Measurements from ENCODE around the gene EFNB3. TPM values are rescaled to one million over a fixed set of nuclear protein-coding genes. Genes with fewer than 3 reads are reported as not detected.

Gene EFNB3
- total RNA-seq, 3 donors from 2014 or later: 0.08 TPM; not detected in 2

- no peak for DNase-seq
- Mint-ChIP-seq H3K4me3 (no peak overlapping the region), H3K9me3 (no peaks in the 10 kb centered on the region), H3K36me3 (ENCODE audit: insufficient read depth) (peaks cover 7% of the 10 kb centered on the region), H3K4me1 (ENCODE audit: low read depth) (peaks cover 27% of the 10 kb centered on the region), H3K27me3 (ENCODE audit: low read depth) (peaks cover 76% of the 10 kb centered on the region)
- ATAC-seq: no peak
Observed at GRCh38 chr17:7707446-7707845, 2.4 kb downstream of the EFNB3 start.

- Mint-ChIP-seq H3K4me1 (ENCODE audit: low read depth) (peaks cover 27% of the 10 kb centered on the region), H3K9me3 (no peaks in the 10 kb centered on the region)
Observed at GRCh38 chr17:7707858-7708750, 3.1 kb downstream of the EFNB3 start.

GRCh38 chr17:7709031-7709430 lies 4.0 kb downstream of the EFNB3 start:
- DNase-seq (no peak), ATAC-seq (no peak)
- Mint-ChIP-seq H3K4me1 (ENCODE audit: low read depth) (peaks cover 25% of the 10 kb centered on the region), H3K27me3 (ENCODE audit: low read depth) (peaks cover 74% of the 10 kb centered on the region), H3K4me3 (no peak overlapping the region), H3K9me3 (no peaks in the 10 kb centered on the region), H3K36me3 (ENCODE audit: insufficient read depth) (no peaks in the 10 kb centered on the region)

More at GRCh38 chr17:7707858-7708750, 3.1 kb downstream of the EFNB3 start:
- Mint-ChIP-seq H3K36me3 (ENCODE audit: insufficient read depth) (peaks cover 2% of the 10 kb centered on the region), H3K27me3 (ENCODE audit: low read depth) (peaks cover 77% of the 10 kb centered on the region), H3K4me3 (no peak overlapping the region)
- DNase-seq: no peak
- no peak for ATAC-seq

- no peak overlapping the region for H3K4me3 Mint-ChIP-seq
- DNase-seq (no peak), ATAC-seq (no peak)
- H3K9me3 Mint-ChIP-seq: no peaks in the 10 kb centered on the region
- peaks cover 77% of the 10 kb centered on the region for H3K27me3 Mint-ChIP-seq (ENCODE audit: low read depth)
- no peaks in the 10 kb centered on the region for H3K36me3 Mint-ChIP-seq (ENCODE audit: insufficient read depth)
- H3K4me1 Mint-ChIP-seq (ENCODE audit: low read depth): peaks cover 18% of the 10 kb centered on the region
Observed at GRCh38 chr17:7710301-7710700, 5.3 kb downstream of the EFNB3 start.

- Mint-ChIP-seq H3K4me1 (ENCODE audit: low read depth) (peaks cover 12% of the 10 kb centered on the region), H3K27me3 (ENCODE audit: low read depth) (peaks cover 80% of the 10 kb centered on the region), H3K4me3 (no peak overlapping the region), H3K9me3 (no peaks in the 10 kb centered on the region), H3K36me3 (ENCODE audit: insufficient read depth) (no peaks in the 10 kb centered on the region)
- DNase-seq: no peak
- peak; percentile 51 to 58 for ATAC-seq
Observed at GRCh38 chr17:7711051-7711755, 6.2 kb downstream of the EFNB3 start.

GRCh38 chr17:7712111-7712771 lies 7.2 kb downstream of the EFNB3 start:
- DNase-seq (no peak), ATAC-seq (no peak)
- H3K27me3 Mint-ChIP-seq (ENCODE audit: low read depth): peaks cover 77% of the 10 kb centered on the region
- peaks cover 14% of the 10 kb centered on the region for H3K4me1 Mint-ChIP-seq (ENCODE audit: low read depth)
- no peak overlapping the region for H3K4me3 Mint-ChIP-seq
- H3K36me3 Mint-ChIP-seq (ENCODE audit: insufficient read depth): no peaks in the 10 kb centered on the region
- H3K9me3 Mint-ChIP-seq: no peaks in the 10 kb centered on the region

- no peaks in the 10 kb centered on the region for H3K9me3 Mint-ChIP-seq
- peaks cover 23% of the 10 kb centered on the region for H3K4me1 Mint-ChIP-seq (ENCODE audit: low read depth)
- H3K27me3 Mint-ChIP-seq (ENCODE audit: low read depth): peaks cover 74% of the 10 kb centered on the region
- ATAC-seq (no peak), DNase-seq (no peak)
- no peaks in the 10 kb centered on the region for H3K36me3 Mint-ChIP-seq (ENCODE audit: insufficient read depth)
- no peak overlapping the region for H3K4me3 Mint-ChIP-seq
Observed at GRCh38 chr17:7713782-7714181, 8.8 kb downstream of the EFNB3 start.

- H3K9me3 Mint-ChIP-seq: no peaks in the 10 kb centered on the region
- H3K36me3 Mint-ChIP-seq (ENCODE audit: insufficient read depth): no peaks in the 10 kb centered on the region
- peaks cover 76% of the 10 kb centered on the region for H3K27me3 Mint-ChIP-seq (ENCODE audit: low read depth)
- DNase-seq (no peak), ATAC-seq (no peak)
- peaks cover 23% of the 10 kb centered on the region for H3K4me1 Mint-ChIP-seq (ENCODE audit: low read depth)
- H3K4me3 Mint-ChIP-seq: no peak overlapping the region
Observed at GRCh38 chr17:7714721-7715594, 10.0 kb downstream of the EFNB3 start.

- Mint-ChIP-seq H3K9me3 (no peaks in the 10 kb centered on the region), H3K4me1 (ENCODE audit: low read depth) (peaks cover 14% of the 10 kb centered on the region), H3K4me3 (no peak overlapping the region), H3K36me3 (ENCODE audit: insufficient read depth) (no peaks in the 10 kb centered on the region), H3K27me3 (ENCODE audit: low read depth) (peaks cover 75% of the 10 kb centered on the region)
- ATAC-seq (no peak), DNase-seq (no peak)
Observed at GRCh38 chr17:7715936-7716886, 11.2 kb downstream of the EFNB3 start.

- no peak for DNase-seq
- Mint-ChIP-seq H3K4me3 (peak within 1 kb of the TSS; percentile 69), H3K36me3 (ENCODE audit: insufficient read depth) (no peaks in the 10 kb centered on the region), H3K27me3 (ENCODE audit: low read depth) (peaks cover 76% of the 10 kb centered on the region), H3K9me3 (no peaks in the 10 kb centered on the region), H3K4me1 (ENCODE audit: low read depth) (peaks cover 14% of the 10 kb centered on the region)
- peak; percentile 84 to 85 for ATAC-seq
Observed at GRCh38 chr17:7716901-7717755, 12.1 kb downstream of the EFNB3 start, which contains the start of gene DNAH2. Gene DNAH2, plus strand, starts transcription at chr17:7717744. Its CDS starts 1,991 bp downstream, at chr17:7719735.

- Mint-ChIP-seq H3K4me1 (ENCODE audit: low read depth) (peaks cover 14% of the 10 kb centered on the region), H3K9me3 (no peaks in the 10 kb centered on the region), H3K36me3 (ENCODE audit: insufficient read depth) (no peaks in the 10 kb centered on the region), H3K4me3 (peak overlapping the region; percentile 40), H3K27me3 (ENCODE audit: low read depth) (peaks cover 74% of the 10 kb centered on the region)
- ATAC-seq (peak; percentile 63 to 74), DNase-seq (no peak)
Observed at GRCh38 chr17:7717756-7718350, 12.9 kb downstream of the EFNB3 start.

- peaks cover 14% of the 10 kb centered on the region for H3K4me1 Mint-ChIP-seq (ENCODE audit: low read depth)
- no peak overlapping the region for H3K4me3 Mint-ChIP-seq
- DNase-seq (no peak), ATAC-seq (no peak)
- no peaks in the 10 kb centered on the region for H3K36me3 Mint-ChIP-seq (ENCODE audit: insufficient read depth)
- peaks cover 73% of the 10 kb centered on the region for H3K27me3 Mint-ChIP-seq (ENCODE audit: low read depth)
- no peaks in the 10 kb centered on the region for H3K9me3 Mint-ChIP-seq
Observed at GRCh38 chr17:7719661-7720060, 14.7 kb downstream of the EFNB3 start.
